HG03342 (cell line): ENCODE data around the gene ATP13A2.

ENCODE experiments used
- ATAC-seq: cut with Tn5 transposase; IDR thresholded peaks from one replicate; pipeline ENCODE4 v1.9.1; 2021; ENCODE audit warnings: mild to moderate bottlenecking, moderate library complexity; ENCODE audit not compliant: unreplicated experiment

The ATP13A2 gene

DNA sequence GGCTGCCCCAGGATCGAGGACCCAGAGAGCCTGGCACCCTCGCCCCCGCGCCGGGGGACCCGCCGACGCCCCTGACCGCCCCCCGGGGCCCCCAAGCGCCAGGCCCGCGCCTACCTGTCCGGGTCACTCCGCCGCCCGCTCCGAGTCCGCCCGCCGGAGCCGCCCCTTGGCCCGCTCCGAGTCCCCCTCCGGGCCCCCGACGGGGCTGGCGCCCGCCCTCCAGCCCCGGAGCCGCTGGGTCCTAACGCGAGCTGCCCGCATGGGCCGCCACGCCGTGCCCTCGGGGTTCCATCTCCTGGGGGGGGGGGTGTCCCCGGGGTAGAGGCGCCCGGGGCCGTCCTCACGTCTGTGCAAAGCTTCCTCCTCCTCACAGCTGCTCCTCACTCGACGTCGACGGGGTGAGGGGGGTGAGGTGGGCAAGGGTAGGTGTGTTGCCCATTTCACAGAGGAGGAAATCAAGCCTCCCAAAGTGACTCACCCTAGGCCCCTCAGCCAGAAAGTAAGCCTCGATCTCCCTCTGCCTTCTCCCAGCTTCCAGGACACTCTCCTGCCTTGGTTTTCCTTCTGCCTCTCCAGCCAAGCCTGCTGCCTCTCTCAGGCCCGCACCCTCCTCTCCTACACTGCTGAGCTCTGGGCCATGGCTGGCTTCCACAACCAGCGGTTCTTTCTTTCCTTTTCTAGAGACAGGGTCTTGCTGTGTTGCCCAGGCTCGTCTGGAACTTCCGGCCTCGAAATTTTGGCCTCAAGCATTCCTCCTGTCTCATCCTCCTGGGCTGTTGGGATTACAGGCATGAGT lies 31.1 kb downstream of the ATP13A2 start, which contains the start of gene MFAP2:
Gene MFAP2, minus strand, starts transcription at position 148 of the 796 bp plus-strand sequence. CDS start 2,347 bp downstream, outside the sequence.
- no peak for ATAC-seq

GRCh38 chr1:16979475-16980327 lies 32.0 kb downstream of the ATP13A2 start:
- ATAC-seq = no peak

DNA sequence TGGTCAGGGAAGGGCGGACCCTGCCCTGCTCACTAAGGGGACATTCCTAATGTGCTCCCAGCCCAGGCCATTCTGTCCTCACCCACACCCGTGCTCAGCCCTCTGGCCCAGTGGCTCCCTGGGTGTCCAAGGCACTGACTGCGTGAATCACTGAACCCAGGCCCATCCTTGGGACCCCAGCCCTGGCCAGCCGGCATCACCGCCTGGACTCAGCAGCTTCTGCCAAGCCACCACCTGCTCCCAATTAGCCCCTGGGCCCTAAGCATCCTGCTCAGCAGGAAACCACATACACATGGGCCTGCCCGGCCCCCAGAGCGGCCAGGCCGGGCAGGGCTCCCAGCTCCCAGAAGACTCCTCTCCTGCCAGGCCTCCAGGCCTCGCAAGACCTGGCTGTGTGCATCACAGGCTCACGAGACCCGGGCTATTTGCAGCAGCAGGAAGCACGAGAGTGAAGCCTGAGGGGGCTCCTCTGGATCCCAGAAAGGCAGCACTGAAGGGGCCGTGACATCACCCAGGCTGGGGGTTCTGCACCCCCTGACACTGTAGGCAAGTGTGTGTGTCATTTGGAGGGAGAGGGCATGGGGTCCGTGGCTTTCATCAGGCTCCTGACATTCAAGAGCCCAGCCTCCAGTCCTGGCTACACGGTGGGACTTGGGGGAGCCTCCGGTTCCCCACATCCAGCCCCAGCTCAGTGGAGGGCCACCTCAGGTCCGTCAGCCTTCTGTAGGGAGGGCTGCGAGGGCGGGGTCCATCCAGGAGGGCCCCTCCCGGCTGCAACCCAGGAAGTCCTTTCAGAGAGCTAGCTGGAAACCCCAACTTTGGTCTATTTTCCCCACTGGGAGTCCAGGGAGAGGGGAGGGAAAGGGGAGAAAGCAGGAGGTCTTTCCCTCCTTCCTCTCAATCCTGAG lies 32.9 kb downstream of the ATP13A2 start:
- ATAC-seq = no peak

DNA sequence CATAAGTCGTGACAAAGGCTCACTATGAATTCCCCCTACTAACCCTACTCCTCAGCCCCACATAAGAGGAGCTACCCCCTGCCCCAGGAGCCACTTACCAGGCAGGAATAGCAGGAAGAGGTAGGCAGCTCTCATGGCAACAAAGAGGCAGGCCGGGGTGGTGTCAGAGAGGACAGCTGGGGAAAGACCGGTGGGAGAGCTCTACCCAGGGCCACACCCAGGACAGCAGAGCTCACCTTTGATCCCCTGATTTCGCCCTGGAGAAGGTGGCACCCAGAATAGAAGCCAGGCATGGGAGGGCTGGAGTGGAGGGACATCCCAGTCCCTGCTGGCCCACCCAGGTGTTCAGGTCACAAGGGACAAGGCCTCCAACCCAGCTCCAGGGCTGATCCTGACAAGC lies 33.6 kb downstream of the ATP13A2 start:
- no peak for ATAC-seq

- no peak for ATAC-seq
These were observed 34.4 kb downstream of the ATP13A2 start for GRCh38 chr1:16977377-16977776.

DNA sequence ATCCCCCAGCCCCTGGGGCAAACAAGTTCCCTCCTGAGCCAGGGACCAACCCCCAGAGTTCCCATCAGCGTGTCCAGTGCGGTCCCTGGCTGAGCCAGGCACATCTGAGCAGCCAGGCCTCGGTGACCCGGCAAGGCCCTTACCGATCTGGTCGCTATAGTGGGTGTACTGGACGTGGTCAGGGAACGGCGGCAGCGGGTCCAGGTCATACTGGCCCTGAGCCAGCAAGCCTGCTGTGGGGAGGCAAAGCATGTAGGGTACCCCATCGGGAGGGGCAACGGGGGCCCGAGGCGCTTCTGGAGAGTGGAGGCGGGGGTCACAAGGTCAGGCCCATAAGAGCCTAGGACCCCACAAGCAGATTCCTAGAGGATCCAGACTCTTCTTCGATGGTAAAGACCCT lies 34.8 kb downstream of the ATP13A2 start:
- no peak for ATAC-seq

- ATAC-seq = no peak
These were observed 35.9 kb downstream of the ATP13A2 start for GRCh38 chr1:16975838-16976237.

DNA sequence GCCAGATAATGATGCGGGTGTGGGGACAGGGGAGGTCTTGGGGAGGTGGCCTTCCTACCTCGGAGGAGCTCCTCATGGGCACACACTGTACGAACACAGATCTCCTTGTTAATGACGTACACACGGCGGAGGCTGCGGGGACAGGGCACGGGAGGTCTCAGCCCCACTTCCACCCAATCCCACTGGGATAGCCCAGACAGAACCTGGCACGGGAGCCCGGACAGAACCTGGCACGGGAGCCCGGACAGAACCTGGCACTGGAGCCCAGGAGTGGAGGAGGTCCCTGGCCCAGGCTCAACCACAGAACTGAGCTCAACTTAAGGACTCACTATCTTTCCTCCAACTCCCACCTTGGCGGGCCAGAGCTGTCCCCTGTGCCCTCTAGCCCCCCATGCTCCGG lies 36.5 kb downstream of the ATP13A2 start:
- ATAC-seq = no peak

DNA sequence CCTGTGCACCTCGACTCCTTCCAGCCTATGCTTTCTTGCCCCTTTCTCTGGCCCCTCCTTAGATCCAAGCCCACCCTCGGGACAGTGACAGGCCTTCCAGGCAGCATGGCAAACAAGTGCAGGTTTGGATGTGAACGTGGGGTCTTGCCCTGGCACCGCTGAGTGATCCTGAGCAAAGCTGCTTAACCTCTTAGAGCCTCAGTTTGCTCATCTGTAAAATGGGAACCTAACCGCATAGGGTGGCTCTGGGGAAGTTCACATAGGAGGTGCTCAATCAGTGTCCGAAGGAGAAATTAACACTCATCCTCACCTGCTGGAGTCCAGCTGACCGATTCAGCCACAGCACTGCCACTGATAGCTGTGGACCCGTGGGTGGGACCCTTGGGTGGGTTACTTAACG lies 38.5 kb downstream of the ATP13A2 start:
- no peak for ATAC-seq

GRCh38 chr1:16972189-16972895 lies 39.4 kb downstream of the ATP13A2 start:
- ATAC-seq = no peak

DNA sequence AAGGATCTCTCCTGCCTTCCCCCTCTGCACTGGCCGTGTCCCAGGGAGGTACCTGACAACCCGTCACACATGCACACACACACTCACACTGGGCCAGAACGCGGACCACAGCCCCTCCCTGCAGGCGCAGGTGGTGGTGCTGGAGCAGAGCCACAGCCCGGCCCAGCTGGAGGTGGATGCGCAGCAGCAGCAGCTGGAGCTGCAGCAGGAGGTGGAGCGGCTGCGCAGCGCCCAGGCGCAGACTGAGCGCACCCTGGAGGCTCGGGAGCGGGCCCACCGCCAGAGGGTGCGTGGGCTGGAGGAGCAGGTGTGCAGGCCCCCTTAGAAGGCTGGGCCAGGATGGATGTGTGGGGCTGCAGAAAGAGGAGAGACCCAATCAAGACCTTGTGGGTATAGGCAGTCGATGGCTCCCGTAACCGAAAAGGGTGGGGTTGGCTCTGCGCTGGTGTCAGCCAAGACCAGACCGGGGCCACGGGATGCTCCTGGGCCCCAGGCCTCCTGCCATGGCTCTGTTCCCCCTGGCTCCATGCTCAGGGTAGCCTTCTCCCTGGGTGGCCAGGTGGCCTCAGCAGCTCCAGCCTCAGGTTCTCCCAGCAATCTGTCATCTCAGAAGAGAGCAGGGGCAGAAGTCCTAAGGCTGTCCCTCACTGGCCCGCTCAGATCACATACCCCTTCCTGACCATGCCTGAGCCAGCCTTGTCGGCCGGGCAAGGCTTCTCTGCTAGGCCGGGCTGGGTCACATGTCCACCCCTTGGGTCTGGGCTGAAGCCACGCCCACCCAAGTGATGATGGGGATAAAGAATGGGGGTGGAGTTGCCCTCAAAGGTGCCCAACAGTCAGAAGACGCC lies 40.2 kb downstream of the ATP13A2 start:
- no peak for ATAC-seq

GRCh38 chr1:16970132-16970910 lies 41.4 kb downstream of the ATP13A2 start:
- ATAC-seq = no peak

GRCh38 chr1:16969651-16970050 lies 42.1 kb downstream of the ATP13A2 start:
- ATAC-seq = no peak

DNA sequence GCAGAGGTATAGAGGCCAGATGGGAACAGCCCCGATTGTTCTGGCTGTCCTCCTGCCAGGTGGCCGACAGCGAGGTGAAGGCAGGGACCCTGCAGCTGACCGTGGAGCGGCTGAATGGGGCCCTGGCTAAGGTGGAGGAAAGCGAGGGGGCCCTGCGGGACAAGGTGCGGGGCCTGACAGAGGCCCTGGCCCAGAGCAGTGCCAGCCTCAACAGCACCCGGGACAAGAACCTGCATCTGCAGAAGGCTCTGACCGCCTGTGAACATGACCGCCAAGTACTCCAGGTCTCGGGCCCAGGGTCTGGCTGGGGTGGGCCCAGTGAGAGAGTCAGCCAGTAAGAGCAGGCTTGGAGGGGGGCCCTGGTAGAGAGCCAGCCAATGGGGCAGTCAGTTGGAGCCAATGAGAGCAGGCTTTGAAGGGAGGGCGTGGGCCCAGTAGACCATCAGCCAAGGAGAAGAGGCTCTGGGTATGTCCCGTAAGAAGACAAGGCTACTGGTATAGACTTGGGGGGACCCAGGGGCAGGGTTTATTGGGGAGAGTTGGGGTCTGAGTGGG lies 42.6 kb downstream of the ATP13A2 start:
- ATAC-seq = no peak

DNA sequence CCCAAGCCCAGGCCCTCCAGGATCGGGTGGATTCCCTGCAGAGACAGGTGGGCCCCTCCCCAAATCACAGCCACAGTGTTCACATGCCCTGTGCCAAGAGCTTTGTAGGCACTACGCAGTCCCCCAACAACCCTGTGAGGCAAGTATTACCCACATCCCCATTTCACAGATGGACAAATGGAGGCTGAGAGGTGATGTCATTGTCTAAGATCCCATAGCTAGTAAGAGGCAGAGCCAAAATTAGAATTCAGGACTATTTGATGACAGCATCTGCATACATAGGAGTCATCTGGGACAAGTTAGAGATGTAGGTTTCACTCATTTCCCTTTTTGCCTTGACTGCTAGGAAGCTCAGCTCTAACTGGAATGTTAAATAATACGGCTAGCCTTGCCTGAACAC lies 43.4 kb downstream of the ATP13A2 start:
- ATAC-seq = no peak

GRCh38 chr1:16967962-16968361 lies 43.8 kb downstream of the ATP13A2 start:
- ATAC-seq = no peak

- no peak for ATAC-seq
These were observed 44.6 kb downstream of the ATP13A2 start for GRCh38 chr1:16967095-16967575.

- no peak for ATAC-seq
These were observed 45.4 kb downstream of the ATP13A2 start for GRCh38 chr1:16966282-16966681.
